PFSK-1 (cell line): ENCODE measurements around the gene ATXN7L1.

Experiments used
- POLR2AphosphoS5 ChIP-seq: IDR thresholded peaks from 2 replicates; pipeline ENCODE4 v1.6.1; 2012; ENCODE audit warnings: low read depth, mild to moderate bottlenecking, control low read depth, low read length, moderate library complexity
- REST ChIP-seq, 2 experiments: IDR thresholded peaks; 2 replicates each; pipeline versions ENCODE4 v1.6.1 to v1.8.0; 2011 to 2012; ENCODE audit warnings: low read depth in 2 of 2, low read length in 2 of 2, control low read depth in 1 of 2, inconsistent platforms in 1 of 2, mild to moderate bottlenecking in 1 of 2, moderate library complexity in 1 of 2; ENCODE audit not compliant: insufficient read depth in 1 of 2
- TAF1 ChIP-seq: IDR thresholded peaks from 2 replicates; pipeline ENCODE4 v1.6.1; 2012; ENCODE audit warnings: low read length, control low read depth, borderline replicate concordance; ENCODE audit not compliant: insufficient read depth

- TF ChIP-seq TAF1 (no peak), REST (IDR thresholded peaks at IDR 0.05; ENCODE audit: insufficient read depth in 1 of 2, low read depth in 2 of 2, low read length in 2 of 2) (no peak), POLR2AphosphoS5 (no peak)
Observed at GRCh38 chr7:105776986-105777910, 99.2 kb downstream of the ATXN7L1 start.
